Fibroblast of lung (primary cell): Measurements from ENCODE around the gene CNDP1.

Experiments used
- EZH2 ChIP-seq: IDR thresholded peaks from 2 replicates; pipeline ENCODE4 v1.5.1; 2012; ENCODE audit warnings: low read length, control low read depth, mild to moderate bottlenecking; ENCODE audit errors: missing control alignments
- TF ChIP-seq, protein P1 (sequence below), 2 donors: IDR thresholded peaks in 1 of 2; conservative IDR thresholded peaks in 1 of 2; 1 replicate in 1 of 2; 2 replicates in 1 of 2; pipeline ENCODE4 v1.5.1; 2011 to 2012; ENCODE audit warnings: low read length in 2 of 2, control low read depth in 1 of 2, inconsistent platforms in 1 of 2, low read depth in 1 of 2, mild to moderate bottlenecking in 1 of 2

DNA sequence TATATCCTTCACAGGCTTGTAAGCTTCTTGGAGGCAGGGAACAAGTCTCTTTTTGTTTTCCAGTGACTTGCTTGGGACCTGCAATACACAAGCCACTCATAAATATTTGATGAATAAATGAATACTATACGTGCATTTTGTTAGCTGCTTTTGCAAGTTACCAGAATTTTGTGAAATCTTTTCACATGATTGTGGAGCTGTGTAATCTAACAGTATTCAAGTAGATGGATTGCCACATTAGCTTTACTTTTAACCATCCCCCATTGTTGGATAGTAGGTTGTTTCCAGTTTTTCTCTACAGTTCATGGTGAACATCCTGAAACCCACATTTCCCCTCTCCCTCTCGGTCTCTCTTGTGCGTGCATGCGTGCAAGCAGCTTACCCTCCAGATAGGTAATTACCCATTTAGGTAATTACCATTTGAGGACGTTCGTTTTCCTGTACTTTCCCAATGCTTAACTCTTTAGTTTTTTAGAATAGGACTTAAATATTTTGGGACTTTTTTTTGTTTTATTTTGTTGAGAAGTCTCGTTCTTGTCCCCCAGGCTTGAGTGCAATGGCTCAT is 75.8 kb downstream of the CNDP1 start:
- no peak for TF ChIP-seq EZH2
- TF ChIP-seq, protein P1, sequence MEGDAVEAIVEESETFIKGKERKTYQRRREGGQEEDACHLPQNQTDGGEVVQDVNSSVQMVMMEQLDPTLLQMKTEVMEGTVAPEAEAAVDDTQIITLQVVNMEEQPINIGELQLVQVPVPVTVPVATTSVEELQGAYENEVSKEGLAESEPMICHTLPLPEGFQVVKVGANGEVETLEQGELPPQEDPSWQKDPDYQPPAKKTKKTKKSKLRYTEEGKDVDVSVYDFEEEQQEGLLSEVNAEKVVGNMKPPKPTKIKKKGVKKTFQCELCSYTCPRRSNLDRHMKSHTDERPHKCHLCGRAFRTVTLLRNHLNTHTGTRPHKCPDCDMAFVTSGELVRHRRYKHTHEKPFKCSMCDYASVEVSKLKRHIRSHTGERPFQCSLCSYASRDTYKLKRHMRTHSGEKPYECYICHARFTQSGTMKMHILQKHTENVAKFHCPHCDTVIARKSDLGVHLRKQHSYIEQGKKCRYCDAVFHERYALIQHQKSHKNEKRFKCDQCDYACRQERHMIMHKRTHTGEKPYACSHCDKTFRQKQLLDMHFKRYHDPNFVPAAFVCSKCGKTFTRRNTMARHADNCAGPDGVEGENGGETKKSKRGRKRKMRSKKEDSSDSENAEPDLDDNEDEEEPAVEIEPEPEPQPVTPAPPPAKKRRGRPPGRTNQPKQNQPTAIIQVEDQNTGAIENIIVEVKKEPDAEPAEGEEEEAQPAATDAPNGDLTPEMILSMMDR (conservative IDR thresholded peaks at IDR 0.05 in 1 of 2, IDR thresholded peaks at IDR 0.05 in 1 of 2; ENCODE audit: low read depth in 1 of 2, low read length in 2 of 2): no peak
